ENCODE results near the gene AGBL4. TPM values are rescaled to one million over a fixed set of nuclear protein-coding genes. Genes with fewer than 3 reads are reported as not detected.

AGBL4 gene
- total RNA-seq, 4 donors from 2014 or later, result not detected

- no peak overlapping the region for H3K4me3 ChIP-seq
- H3K36me3 ChIP-seq, result no peaks in the 10 kb centered on the region
- no peak for DNase-seq
- H3K27ac ChIP-seq, result no peak overlapping the region
- TF ChIP-seq POLR2A (IDR thresholded peaks at IDR 0.05) (no peak), CTCF (IDR thresholded peaks at IDR 0.05) (peak; percentile 68 to 88 (median 80))
- peaks cover 0 to 11% (median 0%) of the 10 kb centered on the region in 3 donors for H3K4me1 ChIP-seq
- peaks cover 0 to 56% (median 0%) of the 10 kb centered on the region in 4 donors for H3K27me3 ChIP-seq
- 17 to 30% methylated on average over 3 to 5 of the region's 5 CpGs for WGBS, 2 donors
- intact Hi-C loops (cut with DNase I), result no loop called here
- H3K9me3 ChIP-seq, result no peaks in the 10 kb centered on the region
Observed at GRCh38 chr1:48697066-48697707, 1326.6 kb downstream of the AGBL4 start.

- no peak for TF ChIP-seq POLR2A (IDR thresholded peaks at IDR 0.05)
- no peak for TF ChIP-seq CTCF (IDR thresholded peaks at IDR 0.05)
- 42 to 59% methylated on average over 2 of the region's 2 CpGs for WGBS, 2 donors
- no peak overlapping the region for H3K27ac ChIP-seq
Observed at GRCh38 chr1:48695161-48695560, 1328.6 kb downstream of the AGBL4 start.

GRCh38 chr1:48693674-48694320, 1330.0 kb downstream of the AGBL4 start:
- TF ChIP-seq CTCF (IDR thresholded peaks at IDR 0.05) (no peak), POLR2A (IDR thresholded peaks at IDR 0.05) (no peak)
- no peaks in the 10 kb centered on the region for H3K9me3 ChIP-seq
- peaks cover 0 to 11% (median 0%) of the 10 kb centered on the region in 3 donors for H3K4me1 ChIP-seq
- DNase-seq, result no peak
- intact Hi-C loops (cut with DNase I), result no loop called here
- no peak overlapping the region for H3K4me3 ChIP-seq
- WGBS, 2 donors, result 42 to 66% methylated on average over 5 to 10 of the region's 12 CpGs
- H3K36me3 ChIP-seq, result no peaks in the 10 kb centered on the region
- H3K27ac ChIP-seq, result no peak overlapping the region
- peaks cover 0 to 42% (median 0%) of the 10 kb centered on the region in 4 donors for H3K27me3 ChIP-seq

More at GRCh38 chr1:48695161-48695560, 1328.6 kb downstream of the AGBL4 start:
- DNase-seq, result no peak
- no peaks in the 10 kb centered on the region for H3K9me3 ChIP-seq
- H3K4me1 ChIP-seq, result peaks cover 0 to 11% (median 0%) of the 10 kb centered on the region in 3 donors
- no peak overlapping the region for H3K4me3 ChIP-seq
- no peaks in the 10 kb centered on the region for H3K36me3 ChIP-seq
- intact Hi-C loops (cut with DNase I), result no loop called here
- H3K27me3 ChIP-seq, result peaks cover 0 to 51% (median 0%) of the 10 kb centered on the region in 4 donors

GRCh38 chr1:48693180-48693579, 1330.6 kb downstream of the AGBL4 start:
- H3K27ac ChIP-seq, result no peak overlapping the region
- H3K27me3 ChIP-seq, result peaks cover 0 to 35% (median 0%) of the 10 kb centered on the region in 4 donors
- DNase-seq, result no peak
- WGBS, 2 donors, result 25 to 47% methylated on average over 3 to 4 of the region's 11 CpGs
- H3K4me3 ChIP-seq, result no peak overlapping the region
- H3K36me3 ChIP-seq, result no peaks in the 10 kb centered on the region
- H3K4me1 ChIP-seq, result peaks cover 0 to 11% (median 0%) of the 10 kb centered on the region in 3 donors
- intact Hi-C loops (cut with DNase I), result no loop called here
- H3K9me3 ChIP-seq, result no peaks in the 10 kb centered on the region
- TF ChIP-seq CTCF (IDR thresholded peaks at IDR 0.05) (no peak), POLR2A (IDR thresholded peaks at IDR 0.05) (no peak)

- Histone ChIP-seq H3K27ac (no peak overlapping the region), H3K4me3 (no peak overlapping the region), H3K36me3 (no peaks in the 10 kb centered on the region), H3K4me1 (peaks cover 0 to 11% (median 0%) of the 10 kb centered on the region in 3 donors), H3K27me3 (peaks cover 0 to 29% (median 0%) of the 10 kb centered on the region in 4 donors), H3K9me3 (no peaks in the 10 kb centered on the region)
- DNase-seq, result no peak
- 76% methylated on average over 7 to 9 of the region's 9 CpGs for WGBS, 2 donors
- intact Hi-C loops (cut with DNase I), result no loop called here
- TF ChIP-seq CTCF (IDR thresholded peaks at IDR 0.05) (no peak), POLR2A (IDR thresholded peaks at IDR 0.05) (no peak)
Observed at GRCh38 chr1:48692235-48692634, 1331.5 kb downstream of the AGBL4 start.
